A549 (cell line): ENCODE measurements around the gene BRAT1. TPM values are rescaled to one million over a fixed set of nuclear protein-coding genes. Genes with fewer than 3 reads are reported as not detected.

ENCODE experiments used
- ATAC-seq, 2 experiments: fragments of 200-7000 bp in 1 of 2; fragments of >200 bp in 1 of 2; cut with Nextera tagmentation in 1 of 2; cut with Tn5 transposase in 1 of 2; 3 replicates each; pipeline versions ENCODE4 v1.8.0 to v1.9.1; 2018 to 2020; ENCODE audit warnings: mild to moderate bottlenecking in 1 of 2, moderate library complexity in 1 of 2
- CTCF ChIA-PET: fragments of 300-600 bp; sonication (Branson Sonifier 250); formaldehyde crosslinking; extraction: SDS; loops from one replicate; lab custom pipeline; 2021; ENCODE audit warnings: antibody characterized with exemption, inconsistent platforms; lab: Yijun Ruan, JAX
- POLR2A ChIA-PET: fragments of 350-600 bp; formaldehyde crosslinking; extraction: SDS; loops from one replicate; lab custom pipeline; 2021; ENCODE audit warnings: antibody characterized with exemption, inconsistent platforms; lab: Yijun Ruan, JAX
- DNase-seq, 2 experiments: peaks; one replicate each; pipeline versions ENCODE4 v3.0.0 to v3.0.0-alpha.2; 2011 to 2016; ENCODE audit warnings: low read depth in 1 of 2, low spot score in 1 of 2
- FAIRE-seq: peaks from 2 replicates; lab custom pipeline; 2011; peaks lifted over from hg19 to GRCh38; lab: Jason Lieb, UNC
- H3K27ac ChIP-seq, 2 experiments: fragments of >200 bp; sonication (Bioruptor Twin); formaldehyde crosslinking; 3 replicates each; pipeline ENCODE4 v1.5.1; 2016 to 2017
- H3K4me1 ChIP-seq: fragments of >200 bp; sonication (Bioruptor Twin); formaldehyde crosslinking; 3 replicates; pipeline ENCODE4 v1.6.1; 2016
- H3K4me2 ChIP-seq: fragments of >200 bp; sonication (Bioruptor Twin); formaldehyde crosslinking; 3 replicates; pipeline ENCODE4 v1.6.1; 2016
- H3K4me3 ChIP-seq: fragments of >200 bp; sonication (Bioruptor Twin); formaldehyde crosslinking; 3 replicates; pipeline ENCODE4 v1.5.1; 2016
- H3K9me3 ChIP-seq: fragments of >200 bp; sonication (Bioruptor Twin); formaldehyde crosslinking; 3 replicates; pipeline ENCODE4 v1.6.1; 2016
- ATOH8 ChIP-seq: fragments of 250-450 bp; sonication (Bioruptor Pico); IDR thresholded peaks from 2 replicates; pipeline ENCODE4 v1.5.0; 2020; ENCODE audit warnings: low read depth, mild to moderate bottlenecking, moderate library complexity
- CHD2 ChIP-seq: fragments of 150-350 bp; IDR thresholded peaks from 2 replicates; pipeline ENCODE4 v1.6.1; 2014; ENCODE audit warnings: low read length; ENCODE audit not compliant: partially characterized antibody
- ELK1 ChIP-seq: fragments of 150-350 bp; IDR thresholded peaks from 2 replicates; pipeline ENCODE4 v1.6.1; 2014; ENCODE audit warnings: low read depth, mild to moderate bottlenecking, low read length
- EP300 ChIP-seq, 2 experiments: fragments of >200 bp; sonication (Bioruptor Twin); formaldehyde crosslinking; IDR thresholded peaks; 2 replicates in 1 of 2; 3 replicates in 1 of 2; pipeline ENCODE4 v1.6.1; 2016 to 2017
- ESRRA ChIP-seq: fragments of 150-350 bp; IDR thresholded peaks from 2 replicates; pipeline ENCODE4 v1.6.1; 2014; ENCODE audit warnings: mild to moderate bottlenecking, low read length, borderline replicate concordance
- FOSL2 ChIP-seq, 2 experiments: fragments of 450-650 bp in 1 of 2; fragments of >200 bp in 1 of 2; sonication (Bioruptor Twin) in 1 of 2; formaldehyde crosslinking; IDR thresholded peaks; 2 replicates each; pipeline versions ENCODE4 v1.5.0 to v1.6.1; 2016 to 2020; ENCODE audit warnings: mild to moderate bottlenecking in 1 of 2, moderate library complexity in 1 of 2
- HDAC2 ChIP-seq: fragments of 200-600 bp; sonication (generic); IDR thresholded peaks from 2 replicates; pipeline ENCODE4 v1.6.1; 2016
- HOXA7 ChIP-seq: fragments of 250-450 bp; sonication (Bioruptor Pico); IDR thresholded peaks from 2 replicates; pipeline ENCODE4 v1.5.0; 2020; ENCODE audit warnings: mild to moderate bottlenecking, moderate library complexity
- HOXB13 ChIP-seq: fragments of 250-450 bp; sonication (Bioruptor Pico); IDR thresholded peaks from 2 replicates; pipeline ENCODE4 v1.5.0; 2020; ENCODE audit warnings: low read depth, mild to moderate bottlenecking, moderate library complexity
- JUN ChIP-seq, 2 experiments: fragments of >200 bp; sonication (Bioruptor Twin); formaldehyde crosslinking; IDR thresholded peaks; 2 replicates in 1 of 2; 3 replicates in 1 of 2; pipeline ENCODE4 v1.6.1; 2016 to 2017
- KDM1A ChIP-seq: fragments of 200-600 bp; sonication (generic); IDR thresholded peaks from 2 replicates; pipeline ENCODE4 v1.6.1; 2016; ENCODE audit warnings: low read depth, mild to moderate bottlenecking
- NPAS2 ChIP-seq: fragments of 250-450 bp; sonication (Bioruptor Pico); IDR thresholded peaks from 2 replicates; pipeline ENCODE4 v1.8.0; 2022; ENCODE audit warnings: mild to moderate bottlenecking, moderate library complexity, borderline replicate concordance
- NR3C1 ChIP-seq: fragments of >200 bp; sonication (Bioruptor Twin); formaldehyde crosslinking; IDR thresholded peaks from 3 replicates; pipeline ENCODE4 v1.6.1; 2017
- RCOR1 ChIP-seq: fragments of 150-350 bp; IDR thresholded peaks from 2 replicates; pipeline ENCODE4 v1.6.1; 2014; ENCODE audit warnings: antibody characterized with exemption, low read length, low read depth
- RNF2 ChIP-seq: fragments of 200-600 bp; sonication (generic); IDR thresholded peaks from 2 replicates; pipeline ENCODE4 v1.6.1; 2016; ENCODE audit warnings: low read depth, mild to moderate bottlenecking, antibody characterized with exemption, moderate library complexity, borderline replicate concordance
- TP53 ChIP-seq: fragments of 250-450 bp; sonication (Bioruptor Pico); IDR thresholded peaks from 2 replicates; pipeline ENCODE4 v1.5.0; 2021; ENCODE audit warnings: mild to moderate bottlenecking, moderate library complexity
- USF2 ChIP-seq: fragments of 450-650 bp; IDR thresholded peaks from 2 replicates; pipeline ENCODE4 v1.6.1; 2014; ENCODE audit warnings: antibody characterized with exemption
- ZC3H11A ChIP-seq: fragments of 450-650 bp; IDR thresholded peaks from 2 replicates; pipeline ENCODE4 v1.6.1; 2014; ENCODE audit warnings: antibody characterized with exemption, mild to moderate bottlenecking
- ZFP36 ChIP-seq: fragments of 450-650 bp; IDR thresholded peaks from 2 replicates; pipeline ENCODE4 v1.6.1; 2014; ENCODE audit warnings: borderline replicate concordance; ENCODE audit not compliant: partially characterized antibody
- WGBS: methylation state at CpG from one replicate; pipeline ENCODE4 v1.1.6; 2017; ENCODE audit errors: missing lambda C conversion rate; 5-methylcytosine and 5-hydroxymethylcytosine counted together
- polyA plus RNA-seq, 4 experiments: library from polyadenylated mRNA; depleted of rRNA in 3 of 4; stranded (reverse); fragments of >200 nt; fragmentation: RNase III in 1 of 4; extraction: RNeasy Plus Mini Kit Qiagen cat#74134 plus additional on column Dnase treatment in 1 of 4; gene quantifications; 2 replicates in 3 of 4; 3 replicates in 1 of 4; pipeline ENCODE4 v1.2.3, GENCODE V29; 2011 to 2017

Gene BRAT1
- polyA plus RNA-seq, 2 of the 4 experiments (the other 2 are of a cell fraction), result 11.9 to 25.6 TPM

GRCh38 chr7:2580636-2581035 is 25.3 kb upstream of the BRAT1 start:
- Histone ChIP-seq H3K4me2 (no peak overlapping the region), H3K27ac (no peak overlapping the region), H3K4me1 (no peaks in the 10 kb centered on the region), H3K4me3 (no peak overlapping the region), H3K9me3 (no peaks in the 10 kb centered on the region)
- FAIRE-seq (no peak), ATAC-seq (no peak), DNase-seq (no peak)
- ChIA-PET CTCF (interaction anchor here (0.8 kb wide), 1 partner anchor 53 kb away, joined by 4 read pairs; no protein-coding TSS in a partner anchor), POLR2A (no interaction called here)
- WGBS, result 91% methylated on average over 11 of the region's 11 CpGs
- no peak for TF ChIP-seq NPAS2
- TF ChIP-seq KDM1A, result no peak
- no peak for TF ChIP-seq HOXB13 (CRISPR knock-in tag)
- no peak for TF ChIP-seq ESRRA
- TF ChIP-seq EP300 (IDR thresholded peaks at IDR 0.05), result no peak
- TF ChIP-seq HDAC2, result no peak
- no peak for TF ChIP-seq TP53 (CRISPR knock-in tag)
- no peak for TF ChIP-seq HOXA7 (CRISPR knock-in tag)
- TF ChIP-seq NR3C1, result no peak

GRCh38 chr7:2577914-2578680 is 22.8 kb upstream of the BRAT1 start:
- no peak overlapping the region for H3K4me2 ChIP-seq
- TF ChIP-seq USF2, result no peak
- no peak for TF ChIP-seq JUN (IDR thresholded peaks at IDR 0.05)
- TF ChIP-seq ZC3H11A, result no peak
- no peak for TF ChIP-seq RNF2
- TF ChIP-seq TP53 (CRISPR knock-in tag), result no peak
- TF ChIP-seq ZFP36, result no peak
- TF ChIP-seq CHD2, result no peak
- no peak for TF ChIP-seq ELK1
- TF ChIP-seq, all 56 proteins: peak for 0
- Histone ChIP-seq H3K4me3 (no peak overlapping the region), H3K9me3 (no peaks in the 10 kb centered on the region), H3K27ac (no peak overlapping the region), H3K4me1 (no peaks in the 10 kb centered on the region)
- CTCF ChIA-PET, result interaction anchor here (0.6 to 0.8 kb wide), 2 partner anchors 79 to 141 kb away, joined by 3 to 4 read pairs; no protein-coding TSS in a partner anchor
- POLR2A ChIA-PET, result no interaction called here
- 96% methylated on average over 61 of the region's 73 CpGs for WGBS
- FAIRE-seq, result no peak
- no peak for DNase-seq
- no peak for ATAC-seq

- ChIA-PET CTCF (interaction anchor here (0.7 to 1.8 kb wide), 3 partner anchors 9 to 91 kb away, joined by 3 to 7 read pairs (median 4); no protein-coding TSS in a partner anchor), POLR2A (no interaction called here)
- FAIRE-seq (no peak), ATAC-seq (no peak), DNase-seq (no peak)
- Histone ChIP-seq H3K4me3 (no peak overlapping the region), H3K4me2 (no peak overlapping the region), H3K4me1 (peaks cover 7% of the 10 kb centered on the region), H3K9me3 (no peaks in the 10 kb centered on the region), H3K27ac (no peak overlapping the region)
- TF ChIP-seq FOSL2 (IDR thresholded peaks at IDR 0.05), result no peak
- no peak for TF ChIP-seq FOSL2 (CRISPR knock-in tag; IDR thresholded peaks at IDR 0.05)
- TF ChIP-seq ATOH8 (CRISPR knock-in tag), result no peak
- TF ChIP-seq NPAS2, result no peak
- TF ChIP-seq EP300 (IDR thresholded peaks at IDR 0.05), result no peak
- no peak for TF ChIP-seq RCOR1
- WGBS, result 90% methylated on average over 50 of the region's 56 CpGs
Observed at GRCh38 chr7:2576742-2577491, 21.6 kb upstream of the BRAT1 start.
